Cardiac fibroblast (primary cell): Measurements from ENCODE around the gene CRADD.

Experiments
- DNase-seq, 2 donors: peaks; one replicate each; pipeline versions ENCODE4 v3.0.0 to v3.0.0-alpha.2; 2010; ENCODE audit warnings: low read depth in 2 of 2
- H3K4me3 ChIP-seq, 2 donors: replicated peaks in 1 of 2; 1 replicate in 1 of 2; 2 replicates in 1 of 2; pipeline ENCODE4 v1.5.1; 2011; ENCODE audit warnings: low read depth in 2 of 2, low read length in 2 of 2, mild to moderate bottlenecking in 2 of 2, moderate library complexity in 1 of 2
- CTCF ChIP-seq: IDR thresholded peaks from one replicate; pipeline ENCODE4 v1.5.1; 2011; ENCODE audit warnings: low read depth, mild to moderate bottlenecking, low read length, inconsistent platforms

CRADD gene

GRCh38 chr12:93802698-93803423 lies 125.7 kb downstream of the CRADD start:
- peak; percentile 28 for TF ChIP-seq CTCF
- no peak overlapping the region for H3K4me3 ChIP-seq
- peak; percentile 47 to 82 for DNase-seq

- peak; percentile 63 to 96 for DNase-seq
- TF ChIP-seq CTCF: no peak
- no peak overlapping the region for H3K4me3 ChIP-seq
These were observed 126.2 kb downstream of the CRADD start for GRCh38 chr12:93803424-93803807.

GRCh38 chr12:93804392-93805179 lies 127.4 kb downstream of the CRADD start:
- no peak overlapping the region for H3K4me3 ChIP-seq
- TF ChIP-seq CTCF: no peak
- peak in 1 of 2 donors; percentile 82 for DNase-seq

- no peak for TF ChIP-seq CTCF
- no peak overlapping the region for H3K4me3 ChIP-seq
- peak in 1 of 2 donors; percentile 42 for DNase-seq
These were observed 128.6 kb downstream of the CRADD start for GRCh38 chr12:93805736-93806141.

GRCh38 chr12:93807354-93807753 lies 130.2 kb downstream of the CRADD start:
- H3K4me3 ChIP-seq: no peak overlapping the region
- no peak for TF ChIP-seq CTCF
- no peak for DNase-seq

- TF ChIP-seq CTCF: no peak
- no peak for DNase-seq
- H3K4me3 ChIP-seq: no peak overlapping the region
These were observed 131.2 kb downstream of the CRADD start for GRCh38 chr12:93808169-93808899.
